Measurements from ENCODE around the gene INTS11. TPM values are rescaled to one million over a fixed set of nuclear protein-coding genes. Genes with fewer than 3 reads are reported as not detected.

INTS11 gene
- total and polyA plus RNA-seq, 10 of the 15 experiments (the other 5 are each of a cell fraction or from before 2014, with no cell fraction given): 2.5 to 117 (median 77.7) TPM

- TF ChIP-seq SIX5 (IDR thresholded peaks at IDR 0.05; ENCODE audit: low read depth, low read length, severe bottlenecking): no peak
- TF ChIP-seq PAX5 (IDR thresholded peaks at IDR 0.05; ENCODE audit: borderline replicate concordance, low read depth, low read length): peak; percentile 80
- no peak for TF ChIP-seq BMI1 (IDR thresholded peaks at IDR 0.05; ENCODE audit: borderline replicate concordance)
- no peak for TF ChIP-seq JUNB (IDR thresholded peaks at IDR 0.05)
- TF ChIP-seq ZZZ3 (IDR thresholded peaks at IDR 0.05; ENCODE audit: control insufficient read depth, insufficient read length, low read depth): no peak
- no peak for TF ChIP-seq RELA (IDR thresholded peaks at IDR 0.05; ENCODE audit: borderline replicate concordance, partially characterized antibody)
- peak; percentile 56 for TF ChIP-seq GATAD2B (conservative IDR thresholded peaks at IDR 0.05; ENCODE audit: low read depth)
- peak in 1 of 2 experiments; percentile 51; a peak in 1 of 4 replicates for TF ChIP-seq BHLHE40 (IDR thresholded peaks at IDR 0.05; ENCODE audit: borderline replicate concordance in 1 of 2, low read depth in 2 of 2, low read length in 1 of 2)
- TF ChIP-seq BACH1 (IDR thresholded peaks at IDR 0.05; ENCODE audit: borderline replicate concordance): 0 out of 2 replicates have a peak, but pooled peaks have one; percentile 55
- TF ChIP-seq SREBF1 (IDR thresholded peaks at IDR 0.05; ENCODE audit: low read length): no peak
Measured at GRCh38 chr1:1348420-1349255, 24.2 kb upstream of the INTS11 start (continued).

DNA sequence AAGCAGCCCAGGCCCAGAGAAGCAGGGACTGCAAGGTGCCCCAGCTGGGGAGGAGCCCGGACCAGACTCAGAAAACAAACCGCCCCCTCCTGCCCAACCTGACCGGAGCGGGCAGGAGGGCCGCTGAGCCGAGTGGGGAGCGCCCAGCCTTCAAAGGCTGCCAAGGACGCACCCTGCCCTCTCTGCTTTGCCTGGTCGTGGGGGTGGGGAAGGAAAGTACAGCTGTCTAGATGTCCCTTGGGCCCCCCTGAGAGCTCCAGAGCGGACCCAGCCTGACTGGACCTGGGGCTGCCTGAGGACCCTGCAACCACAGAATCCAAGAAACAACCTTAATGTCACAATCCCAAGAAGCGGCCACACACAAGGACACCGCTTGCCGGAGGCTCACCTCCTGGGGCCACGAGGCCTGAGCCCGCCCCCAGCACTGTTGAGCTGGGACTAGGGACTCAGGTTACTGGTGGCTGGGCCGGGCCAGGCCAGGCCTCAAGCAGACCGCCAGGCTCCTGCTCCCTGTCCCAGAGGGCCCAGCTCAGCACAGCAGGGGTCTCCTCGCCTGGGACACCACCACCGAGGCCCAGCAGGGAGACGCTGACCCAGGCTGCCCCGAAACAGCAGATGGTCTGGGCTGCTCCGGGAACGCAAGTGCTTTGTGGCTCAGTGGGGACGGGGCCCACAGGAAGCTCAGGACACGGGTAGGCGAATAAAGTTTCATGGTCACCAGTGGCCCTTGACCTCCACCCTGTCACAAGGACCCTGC is 23.4 kb upstream of the INTS11 start:
- H3K4me1 ChIP-seq (ENCODE audit: control insufficient read depth, insufficient read depth, low read length): peaks cover 6% of the 10 kb centered on the region; the same call in 1 of the 2 replicates
- H3K9me3 ChIP-seq (replicated peaks; ENCODE audit: control insufficient read depth, insufficient read depth, low read length): no peaks in the 10 kb centered on the region
- no peak overlapping the region for H3K27ac ChIP-seq (ENCODE audit: control insufficient read depth, insufficient read depth)
- in situ Hi-C loops (cut with MboI) (no loop called here), intact Hi-C loops (cut with micrococcal nuclease; ENCODE audit: unreplicated experiment) (loop anchor here (2.0 kb wide), 1 partner anchor 51 kb away; the partner anchor contains the start of gene CCNL2)
- peaks cover 2% of the 10 kb centered on the region for H3K79me2 ChIP-seq (ENCODE audit: control insufficient read depth, insufficient read depth, low read length)
- H2AFZ ChIP-seq (ENCODE audit: control insufficient read depth, low read depth, low read length): no peak overlapping the region
- ChIA-PET RAD21 (ENCODE audit: unreplicated experiment) (interaction anchor here (1.1 to 1.5 kb wide), 3 partner anchors 25 to 43 kb away, joined by 3 to 4 read pairs (median 3); partner anchors contain the start of gene AURKAIP1), POLR2A (no interaction called here), SMC1A (ENCODE audit: uncharacterized antibody, unreplicated experiment) (interaction anchor here (0.9 kb wide), 1 partner anchor 24 kb away, joined by 3 read pairs; no protein-coding TSS in a partner anchor), CTCF (interaction anchor here (0.6 to 2.1 kb wide), 9 partner anchors 22 to 512 kb away, joined by 3 to 12 read pairs (median 3); no protein-coding TSS in a partner anchor)
- no peaks in the 10 kb centered on the region for H3K36me3 ChIP-seq (ENCODE audit: control insufficient read depth in 2 of 2, insufficient read depth in 2 of 2, low read length in 1 of 2)
- H3K4me2 ChIP-seq (ENCODE audit: control insufficient read depth, insufficient read depth): peak overlapping the region; percentile 83
- no peaks in the 10 kb centered on the region for H4K20me1 ChIP-seq (ENCODE audit: control insufficient read depth, insufficient read depth)
- no TSS peak for BruUV-seq (replicated peaks)
- ATAC-seq (no peak), FAIRE-seq (no peak), DNase-seq (ENCODE audit: low read depth, low spot score) (no peak)
- H3K9ac ChIP-seq (ENCODE audit: control insufficient read depth, insufficient read depth, low read length): peak overlapping the region; percentile 38
- H3K4me3 ChIP-seq: peak overlapping the region; percentile 83
- 49% methylated on average over 24 of the region's 26 CpGs for WGBS (ENCODE audit: insufficient coverage, insufficient replicate concordance, low lambda C conversion rate, missing lambda C conversion rate)
- H3K27me3 ChIP-seq (replicated peaks in 1 of 2; ENCODE audit: control insufficient read depth in 2 of 2, insufficient read depth in 2 of 2, low read length in 1 of 2): no peaks in the 10 kb centered on the region
- no peak for TF ChIP-seq MLLT1 (IDR thresholded peaks at IDR 0.05)
- TF ChIP-seq SUPT20H (IDR thresholded peaks at IDR 0.05; ENCODE audit: borderline replicate concordance, control insufficient read depth, low read depth, low read length): no peak
- TF ChIP-seq, protein P1, sequence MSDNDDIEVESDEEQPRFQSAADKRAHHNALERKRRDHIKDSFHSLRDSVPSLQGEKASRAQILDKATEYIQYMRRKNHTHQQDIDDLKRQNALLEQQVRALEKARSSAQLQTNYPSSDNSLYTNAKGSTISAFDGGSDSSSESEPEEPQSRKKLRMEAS (IDR thresholded peaks at IDR 0.05; ENCODE audit: low read depth, low read length): no peak
- TF ChIP-seq WRNIP1 (IDR thresholded peaks at IDR 0.05; ENCODE audit: borderline replicate concordance, low read depth, low read length): no peak
- TF ChIP-seq ZBTB4 (CRISPR knock-in tag; IDR thresholded peaks at IDR 0.05): no peak
- no peak for TF ChIP-seq SMARCA5 (IDR thresholded peaks at IDR 0.05)
